ENCODE measurements around the gene FALEC. TPM values are rescaled to one million over a fixed set of nuclear protein-coding genes. Genes with fewer than 3 reads are reported as not detected.

FALEC gene
- polyA plus RNA-seq, 1 donor (not counting 4 experiments of a cell fraction or from before 2014, with no cell fraction given) = 0.12 TPM

- no peaks in the 10 kb centered on the region for H3K27me3 ChIP-seq (ENCODE audit: control insufficient read depth, extremely low read depth, insufficient read depth, low read length)
- no peaks in the 10 kb centered on the region for H3K79me2 ChIP-seq (ENCODE audit: control insufficient read depth, insufficient read depth, low read length)
- DNase-seq (ENCODE audit: low read depth, low spot score) (no peak), FAIRE-seq (no peak)
- no peak overlapping the region for H2AFZ ChIP-seq (ENCODE audit: control insufficient read depth, low read length)
- H3K4me1 ChIP-seq (ENCODE audit: control insufficient read depth, extremely low read depth, insufficient read depth, low read length) = peaks cover 21% of the 10 kb centered on the region
- dilution Hi-C loops (cut with MboI; ENCODE audit: extremely low pct_ligation_motif_present, low sequenced_read_pairs) = no loop called here
- no peak overlapping the region for H3K4me2 ChIP-seq (ENCODE audit: control insufficient read depth, extremely low read depth, insufficient read depth, low read depth, low read length)
- no peak overlapping the region for H3K4me3 ChIP-seq (ENCODE audit: control insufficient read depth in 2 of 3, extremely low read depth in 1 of 3, insufficient read depth in 2 of 3, low read depth in 1 of 3, low read length in 3 of 3)
- no peak overlapping the region for H3K9ac ChIP-seq (ENCODE audit: control insufficient read depth, extremely low read depth, insufficient read depth, low read length)
- H3K9me1 ChIP-seq (ENCODE audit: control insufficient read depth, extremely low read depth, insufficient read depth, low read length) = peaks cover 3% of the 10 kb centered on the region
- no peaks in the 10 kb centered on the region for H4K20me1 ChIP-seq (ENCODE audit: control insufficient read depth, extremely low read depth, insufficient read depth, low read length)
- H3K9me3 ChIP-seq (ENCODE audit: control insufficient read depth, low read depth, low read length) = no peaks in the 10 kb centered on the region
- peaks cover 0 to 4% of the 10 kb centered on the region in 2 experiments for H3K36me3 ChIP-seq (ENCODE audit: control insufficient read depth in 2 of 2, extremely low read depth in 1 of 2, insufficient read depth in 2 of 2, low read length in 2 of 2)
- no peak overlapping the region for H3K27ac ChIP-seq (ENCODE audit: control insufficient read depth, insufficient read depth, low read length)
- TF ChIP-seq EZH2 (IDR thresholded peaks at IDR 0.05; ENCODE audit: low read length) = no peak
- no peak for TF ChIP-seq CTCF (optimal IDR thresholded peaks at IDR 0.05 in 1 of 3, IDR thresholded peaks at IDR 0.05 in 1 of 3, conservative IDR thresholded peaks at IDR 0.05 in 1 of 3; ENCODE audit: extremely low read depth in 1 of 3, insufficient read depth in 2 of 3, low read length in 3 of 3)
Measured at GRCh38 chr1:150557065-150557600, 41.6 kb downstream of the FALEC start.

- Histone ChIP-seq H3K36me3 (ENCODE audit: control insufficient read depth in 2 of 2, extremely low read depth in 1 of 2, insufficient read depth in 2 of 2, low read length in 2 of 2) (peaks cover 0 to 4% of the 10 kb centered on the region in 2 experiments), H3K4me1 (ENCODE audit: control insufficient read depth, extremely low read depth, insufficient read depth, low read length) (peaks cover 21% of the 10 kb centered on the region)
- no peak for FAIRE-seq
Measured at GRCh38 chr1:150557813-150558212, 42.3 kb downstream of the FALEC start.

More at GRCh38 chr1:150557813-150558212, 42.3 kb downstream of the FALEC start:
- Histone ChIP-seq H3K4me2 (ENCODE audit: control insufficient read depth, extremely low read depth, insufficient read depth, low read depth, low read length) (no peak overlapping the region), H3K9ac (ENCODE audit: control insufficient read depth, extremely low read depth, insufficient read depth, low read length) (no peak overlapping the region), H4K20me1 (ENCODE audit: control insufficient read depth, extremely low read depth, insufficient read depth, low read length) (no peaks in the 10 kb centered on the region), H3K27me3 (ENCODE audit: control insufficient read depth, extremely low read depth, insufficient read depth, low read length) (no peaks in the 10 kb centered on the region), H3K4me3 (ENCODE audit: control insufficient read depth in 2 of 3, extremely low read depth in 1 of 3, insufficient read depth in 2 of 3, low read depth in 1 of 3, low read length in 3 of 3) (no peak overlapping the region), H3K9me3 (ENCODE audit: control insufficient read depth, low read depth, low read length) (no peaks in the 10 kb centered on the region), H3K27ac (ENCODE audit: control insufficient read depth, insufficient read depth, low read length) (no peak overlapping the region), H2AFZ (ENCODE audit: control insufficient read depth, low read length) (no peak overlapping the region), H3K79me2 (ENCODE audit: control insufficient read depth, insufficient read depth, low read length) (peaks cover 3% of the 10 kb centered on the region), H3K9me1 (ENCODE audit: control insufficient read depth, extremely low read depth, insufficient read depth, low read length) (peaks cover 3% of the 10 kb centered on the region)
- TF ChIP-seq EZH2 (IDR thresholded peaks at IDR 0.05; ENCODE audit: low read length) (no peak), CTCF (optimal IDR thresholded peaks at IDR 0.05 in 1 of 3, IDR thresholded peaks at IDR 0.05 in 1 of 3, conservative IDR thresholded peaks at IDR 0.05 in 1 of 3; ENCODE audit: extremely low read depth in 1 of 3, insufficient read depth in 2 of 3, low read length in 3 of 3) (no peak)
- dilution Hi-C loops (cut with MboI; ENCODE audit: extremely low pct_ligation_motif_present, low sequenced_read_pairs) = no loop called here
- no peak for DNase-seq (ENCODE audit: low read depth, low spot score)
